Smooth muscle cell (in vitro differentiated cells): ENCODE results near the gene GPER1. TPM values are rescaled to one million over a fixed set of nuclear protein-coding genes. Genes with fewer than 3 reads are reported as not detected.

Source experiments
- DNase-seq: peaks from one replicate; lab custom pipeline; 2025; ENCODE audit not compliant: unreplicated experiment; lab: John Stamatoyannopoulos, UW
- H2AFZ ChIP-seq: fragments of 200-600 bp; sonication (generic); 2 replicates; pipeline ENCODE4 v1.6.0; 2016; ENCODE audit warnings: antibody characterized with exemption, low read depth, mild to moderate bottlenecking
- H3F3A ChIP-seq: fragments of 200-600 bp; sonication (generic); 2 replicates; pipeline ENCODE4 v1.6.0; 2017; ENCODE audit warnings: antibody characterized with exemption, low read depth
- H3K27ac ChIP-seq: fragments of 200-600 bp; sonication (generic); 2 replicates; pipeline ENCODE4 v1.5.1; 2016; ENCODE audit warnings: low read depth, mild to moderate bottlenecking
- H3K27me3 ChIP-seq: fragments of 200-600 bp; sonication (generic); 2 replicates; pipeline ENCODE4 v1.6.1; 2016; ENCODE audit warnings: low read depth, mild to moderate bottlenecking
- H3K36me3 ChIP-seq: fragments of 200-600 bp; sonication (generic); 2 replicates; pipeline ENCODE4 v1.5.1; 2016; ENCODE audit warnings: low read depth
- H3K4me1 ChIP-seq: fragments of 200-600 bp; sonication (generic); 2 replicates; pipeline ENCODE4 v1.5.1; 2016; ENCODE audit warnings: low read depth
- H3K4me2 ChIP-seq: fragments of 200-600 bp; sonication (generic); 2 replicates; pipeline ENCODE4 v1.6.0; 2016; ENCODE audit warnings: mild to moderate bottlenecking
- H3K4me3 ChIP-seq: fragments of 200-600 bp; sonication (generic); 2 replicates; pipeline ENCODE4 v1.5.1; 2016; ENCODE audit warnings: mild to moderate bottlenecking
- H3K79me2 ChIP-seq: fragments of 200-600 bp; sonication (generic); 2 replicates; pipeline ENCODE4 v1.6.0; 2016; ENCODE audit warnings: low read depth, mild to moderate bottlenecking
- H3K9ac ChIP-seq: fragments of 200-600 bp; sonication (generic); 2 replicates; pipeline ENCODE4 v1.6.0; 2016; ENCODE audit warnings: low read depth
- H3K9me3 ChIP-seq: fragments of 200-600 bp; sonication (generic); replicated peaks from 2 replicates; pipeline ENCODE4 v1.5.1; 2016; ENCODE audit warnings: low read depth
- H4K20me1 ChIP-seq: fragments of 200-600 bp; sonication (generic); 2 replicates; pipeline ENCODE4 v1.6.0; 2016; ENCODE audit warnings: low read depth
- WGBS: methylation state at CpG from one replicate; pipeline ENCODE4 v1.1.7; 2016; ENCODE audit warnings: low lambda C conversion rate; 5-methylcytosine and 5-hydroxymethylcytosine counted together
- polyA plus RNA-seq: library from polyadenylated mRNA; unstranded; fragments of >200 nt; fragmentation: Nextera tagmentation; extraction: Ambion mirVana; gene quantifications from 2 replicates; pipeline ENCODE4 v1.2.1, GENCODE V29; 2016
- total RNA-seq: library from RNA; depleted of rRNA; stranded (reverse); fragments of >200 nt; gene quantifications from 2 replicates; pipeline ENCODE4 v1.2.3, GENCODE V29; 2014
- TF ChIP-seq, protein P1 (sequence below): fragments of 200-600 bp; sonication (generic); IDR thresholded peaks from 2 replicates; pipeline ENCODE4 v1.5.1; 2017; ENCODE audit warnings: borderline replicate concordance, mild to moderate bottlenecking, antibody characterized with exemption; ENCODE audit not compliant: insufficient read depth, poor library complexity, severe bottlenecking

GPER1 gene
- total and polyA plus RNA-seq, 2 experiments from 2014 or later: 1.3 to 2.3 TPM

DNA sequence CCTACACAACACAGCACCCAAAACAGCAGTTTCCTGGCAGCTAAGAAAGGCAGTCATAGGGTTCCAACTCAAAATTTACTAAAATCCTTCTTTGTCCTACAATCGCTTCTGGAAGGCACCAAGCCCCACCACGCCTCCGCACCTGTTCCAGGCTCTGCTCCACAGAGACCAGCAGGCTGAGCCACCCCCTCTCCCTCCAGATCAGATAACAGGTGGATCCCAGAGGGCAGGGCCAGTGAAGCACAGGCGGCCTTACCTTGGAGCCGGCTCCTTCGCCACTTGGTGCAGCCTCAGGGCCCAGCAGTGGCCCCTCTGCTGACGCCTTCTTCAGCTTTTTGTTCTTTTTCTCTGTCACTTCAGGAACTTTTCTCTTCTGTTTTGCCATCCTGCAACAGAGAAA, 39.1 kb downstream of the GPER1 start:
- H3K4me3 ChIP-seq: no peak overlapping the region

DNA sequence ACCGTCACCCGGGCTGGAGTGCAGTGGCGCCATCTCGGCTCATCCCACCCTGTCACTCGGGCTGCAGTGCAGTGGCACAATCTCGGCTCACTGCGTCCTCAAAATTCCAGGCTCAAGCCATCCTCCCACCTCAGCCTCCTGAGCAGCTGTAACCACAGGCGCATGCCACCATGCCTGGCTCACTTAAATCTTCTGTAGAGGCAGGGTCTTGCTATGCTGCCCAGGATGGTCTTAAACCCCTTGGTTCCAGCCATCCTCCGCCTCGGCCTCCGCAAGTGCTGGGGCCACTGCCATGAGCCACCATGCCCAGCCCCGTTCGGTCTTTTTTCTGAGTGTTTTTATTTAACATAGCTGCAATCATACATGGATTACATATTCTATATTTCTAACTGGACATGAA, 41.5 kb downstream of the GPER1 start:
- WGBS: 94% methylated on average over 13 of the region's 13 CpGs
- Histone ChIP-seq H3K9ac (no peak overlapping the region), H3F3A (no peaks in the 10 kb centered on the region), H4K20me1 (peaks cover 4% of the 10 kb centered on the region), H2AFZ (no peak overlapping the region), H3K36me3 (no peaks in the 10 kb centered on the region), H3K27ac (no peak overlapping the region), H3K4me1 (no peaks in the 10 kb centered on the region), H3K27me3 (no peaks in the 10 kb centered on the region), H3K4me2 (no peak overlapping the region), H3K9me3 (no peaks in the 10 kb centered on the region), H3K4me3 (no peak overlapping the region), H3K79me2 (peaks cover 8% of the 10 kb centered on the region)
- DNase-seq: no peak
- TF ChIP-seq, protein P1, sequence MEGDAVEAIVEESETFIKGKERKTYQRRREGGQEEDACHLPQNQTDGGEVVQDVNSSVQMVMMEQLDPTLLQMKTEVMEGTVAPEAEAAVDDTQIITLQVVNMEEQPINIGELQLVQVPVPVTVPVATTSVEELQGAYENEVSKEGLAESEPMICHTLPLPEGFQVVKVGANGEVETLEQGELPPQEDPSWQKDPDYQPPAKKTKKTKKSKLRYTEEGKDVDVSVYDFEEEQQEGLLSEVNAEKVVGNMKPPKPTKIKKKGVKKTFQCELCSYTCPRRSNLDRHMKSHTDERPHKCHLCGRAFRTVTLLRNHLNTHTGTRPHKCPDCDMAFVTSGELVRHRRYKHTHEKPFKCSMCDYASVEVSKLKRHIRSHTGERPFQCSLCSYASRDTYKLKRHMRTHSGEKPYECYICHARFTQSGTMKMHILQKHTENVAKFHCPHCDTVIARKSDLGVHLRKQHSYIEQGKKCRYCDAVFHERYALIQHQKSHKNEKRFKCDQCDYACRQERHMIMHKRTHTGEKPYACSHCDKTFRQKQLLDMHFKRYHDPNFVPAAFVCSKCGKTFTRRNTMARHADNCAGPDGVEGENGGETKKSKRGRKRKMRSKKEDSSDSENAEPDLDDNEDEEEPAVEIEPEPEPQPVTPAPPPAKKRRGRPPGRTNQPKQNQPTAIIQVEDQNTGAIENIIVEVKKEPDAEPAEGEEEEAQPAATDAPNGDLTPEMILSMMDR: no peak

More for the DNA sequence above, 39.1 kb downstream of the GPER1 start:
- peaks cover 23% of the 10 kb centered on the region for H4K20me1 ChIP-seq
- H3K4me2 ChIP-seq: no peak overlapping the region
- peaks cover 8% of the 10 kb centered on the region for H3K79me2 ChIP-seq
- no peak overlapping the region for H3K9ac ChIP-seq
- no peak for DNase-seq
- H3K27me3 ChIP-seq: no peaks in the 10 kb centered on the region
- no peaks in the 10 kb centered on the region for H3K9me3 ChIP-seq
- TF ChIP-seq, protein P1: no peak
- H3K36me3 ChIP-seq: no peaks in the 10 kb centered on the region
- H3F3A ChIP-seq: no peaks in the 10 kb centered on the region
- no peak overlapping the region for H2AFZ ChIP-seq
- 97% methylated on average over 7 of the region's 7 CpGs for whole genome bisulfite sequencing
- H3K4me1 ChIP-seq: peaks cover 11% of the 10 kb centered on the region
- no peak overlapping the region for H3K27ac ChIP-seq

GRCh38 chr7:1130021-1130990, 42.4 kb downstream of the GPER1 start:
- no peak for DNase-seq
- Histone ChIP-seq H2AFZ (no peak overlapping the region), H3K4me2 (no peak overlapping the region), H3K9ac (no peak overlapping the region), H4K20me1 (no peaks in the 10 kb centered on the region), H3F3A (no peaks in the 10 kb centered on the region), H3K4me3 (no peak overlapping the region), H3K27me3 (no peaks in the 10 kb centered on the region), H3K36me3 (no peaks in the 10 kb centered on the region), H3K79me2 (peaks cover 8% of the 10 kb centered on the region), H3K4me1 (no peaks in the 10 kb centered on the region), H3K9me3 (no peaks in the 10 kb centered on the region), H3K27ac (no peak overlapping the region)
- WGBS: 97% methylated on average over 23 of the region's 26 CpGs
- TF ChIP-seq, protein P1: no peak
